GM12878 (cell line): Measurements from ENCODE around the gene SH3D19. TPM values are rescaled to one million over a fixed set of nuclear protein-coding genes. Genes with fewer than 3 reads are reported as not detected.

ENCODE experiments used
- ATAC-seq: fragments of 200-7000 bp; cut with Tn5 transposase; 3 replicates; pipeline ENCODE4 v1.9.1; 2020; ENCODE audit warnings: mild to moderate bottlenecking, moderate library complexity
- BruUV-seq: library from RNA; stranded (reverse); fragments of 400-500 nt; replicated peaks from 2 replicates; lab custom pipeline; 2021; lab: Mats Ljungman, UMichigan
- CTCF ChIA-PET: fragments of 300-600 bp; sonication (Branson Sonifier 250); formaldehyde crosslinking; extraction: SDS; loops from one replicate; lab custom pipeline; 2021; ENCODE audit warnings: inconsistent platforms; lab: Yijun Ruan, JAX
- POLR2A ChIA-PET: fragments of 350-600 bp; formaldehyde crosslinking; extraction: SDS; loops from one replicate; lab custom pipeline; 2021; ENCODE audit warnings: inconsistent platforms; lab: Charles Lee
- RAD21 ChIA-PET: fragments of 300-600 bp; sonication (Branson Sonifier 250); formaldehyde crosslinking; loops from one replicate; lab custom pipeline; 2023; ENCODE audit warnings: antibody characterized with exemption; ENCODE audit not compliant: unreplicated experiment; lab: Charles Lee
- SMC1A ChIA-PET: fragments of 300-600 bp; sonication (Branson Sonifier 250); formaldehyde crosslinking; loops from one replicate; lab custom pipeline; 2023; ENCODE audit not compliant: unreplicated experiment, uncharacterized antibody; lab: Charles Lee
- DNase-seq: peaks from one replicate; pipeline ENCODE4 v3.0.0-alpha.2; 2011; ENCODE audit warnings: low read depth, low spot score
- FAIRE-seq: peaks from 3 replicates; lab custom pipeline; 2011; peaks lifted over from hg19 to GRCh38; lab: Jason Lieb, UNC
- H2AFZ ChIP-seq: 2 replicates; pipeline ENCODE4 v1.6.0; 2011; ENCODE audit warnings: low read depth, low read length, control low read depth; ENCODE audit not compliant: control insufficient read depth
- H3K27ac ChIP-seq: 2 replicates; pipeline ENCODE4 v1.5.1; 2011; ENCODE audit warnings: control low read depth; ENCODE audit not compliant: control insufficient read depth, insufficient read depth
- H3K27me3 ChIP-seq, 2 experiments: replicated peaks in 1 of 2; 2 replicates each; pipeline versions ENCODE4 v1.6.0 to v1.6.1; 2011; ENCODE audit warnings: low read length in 1 of 2; ENCODE audit not compliant: control insufficient read depth in 2 of 2, insufficient read depth in 2 of 2
- H3K36me3 ChIP-seq, 2 experiments: 2 replicates each; pipeline ENCODE4 v1.5.1; 2011; ENCODE audit warnings: low read length in 1 of 2; ENCODE audit not compliant: control insufficient read depth in 2 of 2, insufficient read depth in 2 of 2
- H3K4me1 ChIP-seq: 2 replicates; pipeline ENCODE4 v1.6.1; 2011; ENCODE audit warnings: mild to moderate bottlenecking, low read length, moderate library complexity, mixed read lengths; ENCODE audit not compliant: control insufficient read depth, insufficient read depth
- H3K4me2 ChIP-seq: 2 replicates; pipeline ENCODE4 v1.6.0; 2011; ENCODE audit warnings: control low read depth; ENCODE audit not compliant: control insufficient read depth, insufficient read depth
- H3K4me3 ChIP-seq: fragments of 200-600 bp; sonication (generic); 2 replicates; pipeline ENCODE4 v1.5.1; 2016
- H3K79me2 ChIP-seq: 2 replicates; pipeline ENCODE4 v1.6.0; 2011; ENCODE audit warnings: low read length; ENCODE audit not compliant: control insufficient read depth, insufficient read depth
- H3K9ac ChIP-seq: 2 replicates; pipeline ENCODE4 v1.8.0; 2011; ENCODE audit warnings: low read length, control low read depth, mixed read lengths; ENCODE audit not compliant: control insufficient read depth, insufficient read depth
- H3K9me3 ChIP-seq: replicated peaks from 3 replicates; pipeline ENCODE4 v1.5.1; 2011; ENCODE audit warnings: mild to moderate bottlenecking, low read length; ENCODE audit not compliant: control insufficient read depth, insufficient read depth
- H4K20me1 ChIP-seq: 2 replicates; pipeline ENCODE4 v1.6.0; 2011; ENCODE audit not compliant: control insufficient read depth, insufficient read depth
- CREM ChIP-seq: IDR thresholded peaks from 2 replicates; pipeline ENCODE4 v1.6.1; 2014; ENCODE audit warnings: antibody characterized with exemption, low read depth
- FOXK2 ChIP-seq: fragments of 450-650 bp; IDR thresholded peaks from 2 replicates; pipeline ENCODE4 v1.6.1; 2017; ENCODE audit warnings: mild to moderate bottlenecking, moderate library complexity
- GATAD2B ChIP-seq: fragments of 450-650 bp; conservative IDR thresholded peaks from 2 replicates; pipeline ENCODE4 v1.6.1; 2017; ENCODE audit warnings: low read depth, mild to moderate bottlenecking, moderate library complexity
- KAT2A ChIP-seq: conservative IDR thresholded peaks from 2 replicates; pipeline ENCODE4 v1.6.1; 2011; ENCODE audit warnings: low read depth, low read length; ENCODE audit not compliant: control insufficient read depth
- MTA3 ChIP-seq: IDR thresholded peaks from 2 replicates; pipeline ENCODE4 v1.6.1; 2012; ENCODE audit warnings: low read length, inconsistent platforms, borderline replicate concordance
- NR2F1 ChIP-seq: fragments of 450-650 bp; conservative IDR thresholded peaks from 2 replicates; pipeline ENCODE4 v1.6.1; 2017; ENCODE audit warnings: mild to moderate bottlenecking
- RBBP5 ChIP-seq: fragments of 200-600 bp; sonication (generic); conservative IDR thresholded peaks from 2 replicates; pipeline ENCODE4 v1.6.1; 2016
- RUNX3 ChIP-seq: IDR thresholded peaks from 2 replicates; pipeline ENCODE4 v1.6.1; 2012; ENCODE audit warnings: low read length, inconsistent platforms
- SUPT20H ChIP-seq: IDR thresholded peaks from 2 replicates; pipeline ENCODE4 v1.6.1; 2011; ENCODE audit warnings: low read depth, mild to moderate bottlenecking, low read length, moderate library complexity, borderline replicate concordance; ENCODE audit not compliant: control insufficient read depth
- in situ Hi-C: fragments of 300-500 bp; cut with MboI; formaldehyde crosslinking; loops from 9 replicates; pipeline ENCODE4 v1.14.3; 2018; ENCODE audit warnings: mixed read lengths
- intact Hi-C: fragments of 100-400 bp; cut with micrococcal nuclease; formaldehyde crosslinking; loops from one replicate; pipeline ENCODE4 v1.14.2; 2022; ENCODE audit not compliant: unreplicated experiment
- polyA plus RNA-seq, 11 experiments: library from polyadenylated mRNA; depleted of rRNA in 4 of 11; unstranded in 6 of 11; stranded (reverse) in 5 of 11; fragments of >200 nt; fragmentation: Nextera tagmentation in 4 of 11; fragmentation: Illumina TruSeq in 1 of 11; extraction: Ambion mirVana in 4 of 11; extraction: Trizol in 1 of 11; gene quantifications; 1 replicate in 1 of 11; 2 replicates in 10 of 11; pipeline versions ENCODE4 v1.2.1 to v1.2.3, GENCODE V29; 2011 to 2016; ENCODE audit warnings: inconsistent platforms in 2 of 11, missing spikeins in 2 of 11, low read depth in 1 of 11
- total RNA-seq, 4 experiments: library from RNA; depleted of rRNA in 3 of 4; stranded (reverse); fragments of >200 nt in 3 of 4; fragmentation: Illumina TruSeq in 1 of 4; extraction: Trizol in 1 of 4; gene quantifications; 2 replicates each; pipeline versions ENCODE4 v1.2.1 to v1.2.3, GENCODE V29; 2013 to 2021
- TF ChIP-seq, protein P1 (sequence below): fragments of 450-650 bp; IDR thresholded peaks from 2 replicates; pipeline ENCODE4 v1.6.1; 2017; ENCODE audit warnings: antibody characterized with exemption, mild to moderate bottlenecking, moderate library complexity
- TF ChIP-seq, protein P2 (sequence below), 3 experiments: IDR thresholded peaks in 2 of 3; conservative IDR thresholded peaks in 1 of 3; 2 replicates each; pipeline ENCODE4 v1.5.1; 2011; ENCODE audit warnings: low read depth in 3 of 3, low read length in 3 of 3, mild to moderate bottlenecking in 3 of 3, control low read depth in 2 of 3, moderate library complexity in 2 of 3, inconsistent platforms in 1 of 3, mixed read lengths in 1 of 3; ENCODE audit not compliant: control insufficient read depth in 2 of 3, insufficient read depth in 1 of 3; ENCODE audit errors: extremely low read depth in 1 of 3
- TF ChIP-seq, protein P3 (sequence below): fragments of 450-650 bp; IDR thresholded peaks from 2 replicates; pipeline ENCODE4 v1.6.1; 2017; ENCODE audit warnings: mild to moderate bottlenecking
- TF ChIP-seq, protein P4 (sequence below): fragments of 450-650 bp; IDR thresholded peaks from 2 replicates; pipeline ENCODE4 v1.6.1; 2014; ENCODE audit warnings: mild to moderate bottlenecking
- TF ChIP-seq, protein P5 (sequence below): fragments of 150-350 bp; IDR thresholded peaks from 2 replicates; pipeline ENCODE4 v1.6.1; 2016; ENCODE audit warnings: low read depth, low read length

Gene SH3D19
- total and polyA plus RNA-seq, 10 of the 15 experiments (the other 5 are each of a cell fraction or from before 2014, with no cell fraction given) = 0.03 to 6.9 (median 0.33) TPM; not detected in 3

DNA sequence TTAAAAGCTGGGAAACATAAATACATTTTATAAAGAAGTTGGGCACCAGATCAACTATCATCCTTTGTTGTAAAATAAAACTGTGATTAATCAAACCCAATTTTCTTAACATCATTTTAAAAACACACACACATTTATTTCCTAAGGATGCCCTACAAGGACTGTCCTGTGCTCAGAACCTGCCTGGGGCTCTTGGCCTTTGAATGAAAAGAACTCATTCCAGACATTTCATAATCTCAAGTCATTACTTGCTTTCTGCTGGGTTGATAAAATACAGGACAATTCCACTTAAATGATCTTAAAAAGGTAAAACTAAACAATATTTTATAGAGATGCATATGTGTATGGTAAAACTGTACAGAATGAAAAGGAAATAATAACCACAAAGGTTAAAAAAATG is 2.8 kb downstream of the SH3D19 start:
- Histone ChIP-seq H3K27ac (no peak overlapping the region), H3K27me3 (peaks cover 10 to 13% of the 10 kb centered on the region in 2 experiments), H4K20me1 (no peaks in the 10 kb centered on the region), H2AFZ (no peak overlapping the region), H3K36me3 (no peaks in the 10 kb centered on the region), H3K4me3 (no peak overlapping the region), H3K9me3 (no peaks in the 10 kb centered on the region; the same call in 2 of the 3 replicates), H3K9ac (no peak overlapping the region), H3K4me1 (no peaks in the 10 kb centered on the region), H3K79me2 (no peaks in the 10 kb centered on the region), H3K4me2 (no peak overlapping the region)
- SMC1A ChIA-PET = interaction anchor here (0.7 kb wide), 1 partner anchor 285 kb away, joined by 3 read pairs; no protein-coding TSS in a partner anchor
- ATAC-seq (no peak), FAIRE-seq (no peak), DNase-seq (no peak)
- CTCF ChIA-PET = interaction anchor here (1.0 kb wide), 1 partner anchor 11 kb away, joined by 3 read pairs; no protein-coding TSS in a partner anchor
- POLR2A ChIA-PET = interaction anchor here (1.0 kb wide), 1 partner anchor 18 kb away, joined by 7 read pairs; no protein-coding TSS in a partner anchor
- no TSS peak for BruUV-seq
- RAD21 ChIA-PET = no interaction called here
- in situ Hi-C loops = no loop called here
- intact Hi-C loops = no loop called here
- TF ChIP-seq MTA3 = no peak
- TF ChIP-seq GATAD2B = no peak
- TF ChIP-seq, protein P1, sequence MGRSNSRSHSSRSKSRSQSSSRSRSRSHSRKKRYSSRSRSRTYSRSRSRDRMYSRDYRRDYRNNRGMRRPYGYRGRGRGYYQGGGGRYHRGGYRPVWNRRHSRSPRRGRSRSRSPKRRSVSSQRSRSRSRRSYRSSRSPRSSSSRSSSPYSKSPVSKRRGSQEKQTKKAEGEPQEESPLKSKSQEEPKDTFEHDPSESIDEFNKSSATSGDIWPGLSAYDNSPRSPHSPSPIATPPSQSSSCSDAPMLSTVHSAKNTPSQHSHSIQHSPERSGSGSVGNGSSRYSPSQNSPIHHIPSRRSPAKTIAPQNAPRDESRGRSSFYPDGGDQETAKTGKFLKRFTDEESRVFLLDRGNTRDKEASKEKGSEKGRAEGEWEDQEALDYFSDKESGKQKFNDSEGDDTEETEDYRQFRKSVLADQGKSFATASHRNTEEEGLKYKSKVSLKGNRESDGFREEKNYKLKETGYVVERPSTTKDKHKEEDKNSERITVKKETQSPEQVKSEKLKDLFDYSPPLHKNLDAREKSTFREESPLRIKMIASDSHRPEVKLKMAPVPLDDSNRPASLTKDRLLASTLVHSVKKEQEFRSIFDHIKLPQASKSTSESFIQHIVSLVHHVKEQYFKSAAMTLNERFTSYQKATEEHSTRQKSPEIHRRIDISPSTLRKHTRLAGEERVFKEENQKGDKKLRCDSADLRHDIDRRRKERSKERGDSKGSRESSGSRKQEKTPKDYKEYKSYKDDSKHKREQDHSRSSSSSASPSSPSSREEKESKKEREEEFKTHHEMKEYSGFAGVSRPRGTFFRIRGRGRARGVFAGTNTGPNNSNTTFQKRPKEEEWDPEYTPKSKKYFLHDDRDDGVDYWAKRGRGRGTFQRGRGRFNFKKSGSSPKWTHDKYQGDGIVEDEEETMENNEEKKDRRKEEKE = no peak
- no peak for TF ChIP-seq FOXK2
- TF ChIP-seq RBBP5 = no peak
- TF ChIP-seq, protein P2, sequence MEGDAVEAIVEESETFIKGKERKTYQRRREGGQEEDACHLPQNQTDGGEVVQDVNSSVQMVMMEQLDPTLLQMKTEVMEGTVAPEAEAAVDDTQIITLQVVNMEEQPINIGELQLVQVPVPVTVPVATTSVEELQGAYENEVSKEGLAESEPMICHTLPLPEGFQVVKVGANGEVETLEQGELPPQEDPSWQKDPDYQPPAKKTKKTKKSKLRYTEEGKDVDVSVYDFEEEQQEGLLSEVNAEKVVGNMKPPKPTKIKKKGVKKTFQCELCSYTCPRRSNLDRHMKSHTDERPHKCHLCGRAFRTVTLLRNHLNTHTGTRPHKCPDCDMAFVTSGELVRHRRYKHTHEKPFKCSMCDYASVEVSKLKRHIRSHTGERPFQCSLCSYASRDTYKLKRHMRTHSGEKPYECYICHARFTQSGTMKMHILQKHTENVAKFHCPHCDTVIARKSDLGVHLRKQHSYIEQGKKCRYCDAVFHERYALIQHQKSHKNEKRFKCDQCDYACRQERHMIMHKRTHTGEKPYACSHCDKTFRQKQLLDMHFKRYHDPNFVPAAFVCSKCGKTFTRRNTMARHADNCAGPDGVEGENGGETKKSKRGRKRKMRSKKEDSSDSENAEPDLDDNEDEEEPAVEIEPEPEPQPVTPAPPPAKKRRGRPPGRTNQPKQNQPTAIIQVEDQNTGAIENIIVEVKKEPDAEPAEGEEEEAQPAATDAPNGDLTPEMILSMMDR (IDR thresholded peaks at IDR 0.05 in 2 of 3, conservative IDR thresholded peaks at IDR 0.05 in 1 of 3; ENCODE audit: control insufficient read depth in 2 of 3, extremely low read depth in 1 of 3, insufficient read depth in 1 of 3, low read depth in 3 of 3, low read length in 3 of 3) = no peak
- TF ChIP-seq, protein P3, sequence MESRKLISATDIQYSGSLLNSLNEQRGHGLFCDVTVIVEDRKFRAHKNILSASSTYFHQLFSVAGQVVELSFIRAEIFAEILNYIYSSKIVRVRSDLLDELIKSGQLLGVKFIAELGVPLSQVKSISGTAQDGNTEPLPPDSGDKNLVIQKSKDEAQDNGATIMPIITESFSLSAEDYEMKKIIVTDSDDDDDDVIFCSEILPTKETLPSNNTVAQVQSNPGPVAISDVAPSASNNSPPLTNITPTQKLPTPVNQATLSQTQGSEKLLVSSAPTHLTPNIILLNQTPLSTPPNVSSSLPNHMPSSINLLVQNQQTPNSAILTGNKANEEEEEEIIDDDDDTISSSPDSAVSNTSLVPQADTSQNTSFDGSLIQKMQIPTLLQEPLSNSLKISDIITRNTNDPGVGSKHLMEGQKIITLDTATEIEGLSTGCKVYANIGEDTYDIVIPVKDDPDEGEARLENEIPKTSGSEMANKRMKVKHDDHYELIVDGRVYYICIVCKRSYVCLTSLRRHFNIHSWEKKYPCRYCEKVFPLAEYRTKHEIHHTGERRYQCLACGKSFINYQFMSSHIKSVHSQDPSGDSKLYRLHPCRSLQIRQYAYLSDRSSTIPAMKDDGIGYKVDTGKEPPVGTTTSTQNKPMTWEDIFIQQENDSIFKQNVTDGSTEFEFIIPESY = no peak
- no peak for TF ChIP-seq RUNX3
- TF ChIP-seq KAT2A = no peak
- TF ChIP-seq CREM = no peak
- TF ChIP-seq, protein P4, sequence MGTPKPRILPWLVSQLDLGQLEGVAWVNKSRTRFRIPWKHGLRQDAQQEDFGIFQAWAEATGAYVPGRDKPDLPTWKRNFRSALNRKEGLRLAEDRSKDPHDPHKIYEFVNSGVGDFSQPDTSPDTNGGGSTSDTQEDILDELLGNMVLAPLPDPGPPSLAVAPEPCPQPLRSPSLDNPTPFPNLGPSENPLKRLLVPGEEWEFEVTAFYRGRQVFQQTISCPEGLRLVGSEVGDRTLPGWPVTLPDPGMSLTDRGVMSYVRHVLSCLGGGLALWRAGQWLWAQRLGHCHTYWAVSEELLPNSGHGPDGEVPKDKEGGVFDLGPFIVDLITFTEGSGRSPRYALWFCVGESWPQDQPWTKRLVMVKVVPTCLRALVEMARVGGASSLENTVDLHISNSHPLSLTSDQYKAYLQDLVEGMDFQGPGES = no peak
- no peak for TF ChIP-seq SUPT20H
- TF ChIP-seq NR2F1 = no peak
- TF ChIP-seq, protein P5, sequence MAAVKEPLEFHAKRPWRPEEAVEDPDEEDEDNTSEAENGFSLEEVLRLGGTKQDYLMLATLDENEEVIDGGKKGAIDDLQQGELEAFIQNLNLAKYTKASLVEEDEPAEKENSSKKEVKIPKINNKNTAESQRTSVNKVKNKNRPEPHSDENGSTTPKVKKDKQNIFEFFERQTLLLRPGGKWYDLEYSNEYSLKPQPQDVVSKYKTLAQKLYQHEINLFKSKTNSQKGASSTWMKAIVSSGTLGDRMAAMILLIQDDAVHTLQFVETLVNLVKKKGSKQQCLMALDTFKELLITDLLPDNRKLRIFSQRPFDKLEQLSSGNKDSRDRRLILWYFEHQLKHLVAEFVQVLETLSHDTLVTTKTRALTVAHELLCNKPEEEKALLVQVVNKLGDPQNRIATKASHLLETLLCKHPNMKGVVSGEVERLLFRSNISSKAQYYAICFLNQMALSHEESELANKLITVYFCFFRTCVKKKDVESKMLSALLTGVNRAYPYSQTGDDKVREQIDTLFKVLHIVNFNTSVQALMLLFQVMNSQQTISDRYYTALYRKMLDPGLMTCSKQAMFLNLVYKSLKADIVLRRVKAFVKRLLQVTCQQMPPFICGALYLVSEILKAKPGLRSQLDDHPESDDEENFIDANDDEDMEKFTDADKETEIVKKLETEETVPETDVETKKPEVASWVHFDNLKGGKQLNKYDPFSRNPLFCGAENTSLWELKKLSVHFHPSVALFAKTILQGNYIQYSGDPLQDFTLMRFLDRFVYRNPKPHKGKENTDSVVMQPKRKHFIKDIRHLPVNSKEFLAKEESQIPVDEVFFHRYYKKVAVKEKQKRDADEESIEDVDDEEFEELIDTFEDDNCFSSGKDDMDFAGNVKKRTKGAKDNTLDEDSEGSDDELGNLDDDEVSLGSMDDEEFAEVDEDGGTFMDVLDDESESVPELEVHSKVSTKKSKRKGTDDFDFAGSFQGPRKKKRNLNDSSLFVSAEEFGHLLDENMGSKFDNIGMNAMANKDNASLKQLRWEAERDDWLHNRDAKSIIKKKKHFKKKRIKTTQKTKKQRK = no peak
